T-helper 1 cell (primary cell): ENCODE measurements around the gene CCNK.

Experiments
- DNase-seq, 5 donors: peaks; one replicate each; pipeline ENCODE4 v3.0.0-alpha.2; 2012 to 2020

The CCNK gene

GRCh38 chr14:99554757-99555531 lies 73.7 kb downstream of the CCNK start:
- DNase-seq, result no peak

GRCh38 chr14:99556134-99556791 lies 75.1 kb downstream of the CCNK start:
- no peak for DNase-seq

GRCh38 chr14:99559286-99559990 lies 78.2 kb downstream of the CCNK start:
- no peak for DNase-seq

- DNase-seq, result no peak
These were observed 79.2 kb downstream of the CCNK start for GRCh38 chr14:99560403-99560802.

- DNase-seq, result no peak
These were observed 79.9 kb downstream of the CCNK start for GRCh38 chr14:99560922-99561683.

- no peak for DNase-seq
These were observed 80.7 kb downstream of the CCNK start for GRCh38 chr14:99561864-99562263.
